ENCODE measurements around the gene GALNT9.

DNA sequence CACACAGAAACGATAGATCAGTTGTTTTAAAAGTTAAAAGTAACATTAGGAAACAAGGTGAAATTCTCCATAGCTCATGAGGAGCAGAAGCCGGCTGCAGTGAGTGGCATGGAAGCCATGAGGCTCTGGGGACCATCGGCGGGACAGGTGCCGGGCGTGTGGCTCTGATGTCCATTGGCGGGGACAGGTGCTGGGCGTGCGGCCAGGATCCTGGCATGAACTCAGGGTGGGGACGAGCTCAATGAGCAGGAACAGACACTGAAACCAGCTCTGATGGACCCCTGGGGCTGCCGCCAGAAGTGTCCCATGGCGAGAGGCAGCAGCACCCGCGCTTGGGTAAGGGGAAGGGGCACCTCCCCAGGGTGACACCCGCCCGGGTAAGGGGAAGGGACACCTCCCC, 110.1 kb downstream of the GALNT9 start:
- no peak for TF ChIP-seq CTCF (IDR thresholded peaks at IDR 0.05)
- TF ChIP-seq EZH2phosphoT487 (IDR thresholded peaks at IDR 0.05): no peak
- TF ChIP-seq EZH2 (IDR thresholded peaks at IDR 0.05): no peak
